GM21786 (cell line): ENCODE data around the gene RUNDC1.
A peak's percentile ranks its signal among the peaks of the same experiment; 100 is the strongest.

Source experiments
- ATAC-seq: cut with Tn5 transposase; IDR thresholded peaks from one replicate; pipeline ENCODE4 v1.9.1; 2021; ENCODE audit not compliant: unreplicated experiment

Gene RUNDC1

GRCh38 chr17:43016216-43016615 is 35.9 kb downstream of the RUNDC1 start:
- no peak for ATAC-seq

- ATAC-seq = no peak
Observed at GRCh38 chr17:43018008-43018853, 37.9 kb downstream of the RUNDC1 start.

GRCh38 chr17:43018932-43019331 is 38.6 kb downstream of the RUNDC1 start:
- ATAC-seq = no peak

GRCh38 chr17:43019418-43019817 is 39.1 kb downstream of the RUNDC1 start:
- ATAC-seq = no peak

GRCh38 chr17:43020030-43020621 is 39.8 kb downstream of the RUNDC1 start:
- no peak for ATAC-seq

GRCh38 chr17:43020789-43021740 is 40.7 kb downstream of the RUNDC1 start:
- ATAC-seq = no peak

GRCh38 chr17:43021741-43022512 is 41.6 kb downstream of the RUNDC1 start, which contains the start of gene VAT1:
Gene VAT1 (minus strand): TSS chr17:43022385. CDS start chr17:43022322, 63 bp downstream.
- ATAC-seq = no peak

- peak; percentile 43 for ATAC-seq
Observed at GRCh38 chr17:43024407-43025289, 44.3 kb downstream of the RUNDC1 start, which contains the start of gene RND2. Gene RND2 (plus strand): TSS chr17:43025231. CDS start chr17:43025348, 117 bp downstream.

GRCh38 chr17:43025290-43025657 is 44.9 kb downstream of the RUNDC1 start:
- ATAC-seq = no peak

- no peak for ATAC-seq
Observed at GRCh38 chr17:43025766-43026537, 45.6 kb downstream of the RUNDC1 start.

GRCh38 chr17:43026595-43026994 is 46.2 kb downstream of the RUNDC1 start:
- ATAC-seq = no peak

- ATAC-seq = no peak
Observed at GRCh38 chr17:43027091-43028032, 47.0 kb downstream of the RUNDC1 start.

- ATAC-seq = no peak
Observed at GRCh38 chr17:43028221-43028861, 48.0 kb downstream of the RUNDC1 start.

GRCh38 chr17:43030137-43030767 is 49.9 kb downstream of the RUNDC1 start:
- ATAC-seq = no peak

GRCh38 chr17:43031666-43032065 is 51.3 kb downstream of the RUNDC1 start:
- ATAC-seq = no peak
